HepG2 (cell line): ENCODE measurements around the gene MOV10L1. TPM values are rescaled to one million over a fixed set of nuclear protein-coding genes. Genes with fewer than 3 reads are reported as not detected.

ENCODE experiments used
- AHDC1 ChIP-seq: sonication (generic); formaldehyde crosslinking; IDR thresholded peaks from 2 replicates; pipeline ENCODE4 v1.5.1; 2020; ENCODE audit warnings: mild to moderate bottlenecking, missing genetic modification reagents, borderline replicate concordance
- BHLHE40 ChIP-seq: IDR thresholded peaks from 2 replicates; pipeline ENCODE4 v1.6.1; 2011; ENCODE audit warnings: low read length, improper control_type of control experiment
- FOXP4 ChIP-seq: sonication (generic); formaldehyde crosslinking; IDR thresholded peaks from 2 replicates; pipeline ENCODE4 v1.4.0; 2020; ENCODE audit warnings: missing genetic modification reagents
- HDAC1 ChIP-seq: sonication (generic); formaldehyde crosslinking; IDR thresholded peaks from 2 replicates; pipeline ENCODE4 v1.5.1; 2020; ENCODE audit warnings: mild to moderate bottlenecking, missing genetic modification reagents
- NR2F2 ChIP-seq: IDR thresholded peaks from 2 replicates; pipeline ENCODE4 v1.6.1; 2012; ENCODE audit warnings: low read depth, inconsistent platforms, borderline replicate concordance
- RARA ChIP-seq: IDR thresholded peaks from 2 replicates; pipeline ENCODE4 v1.6.1; 2016; ENCODE audit warnings: missing genetic modification reagents, missing compliant biosample characterization
- SNAPC2 ChIP-seq: sonication (generic); formaldehyde crosslinking; IDR thresholded peaks from 2 replicates; pipeline ENCODE4 v1.8.1; 2022; ENCODE audit warnings: mild to moderate bottlenecking, missing genetic modification reagents
- TCF7L2 ChIP-seq: IDR thresholded peaks from 2 replicates; pipeline ENCODE4 v1.6.1; 2011; ENCODE audit warnings: mild to moderate bottlenecking, low read depth, low read length, moderate library complexity
- ZBTB43 ChIP-seq: sonication (generic); formaldehyde crosslinking; conservative IDR thresholded peaks from 2 replicates; pipeline ENCODE4 v1.4.0; 2020; ENCODE audit warnings: missing genetic modification reagents
- ZMAT3 ChIP-seq: sonication (generic); formaldehyde crosslinking; conservative IDR thresholded peaks from 2 replicates; pipeline ENCODE4 v1.7.0; 2021; ENCODE audit warnings: missing genetic modification reagents
- ZNF331 ChIP-seq: sonication (generic); formaldehyde crosslinking; IDR thresholded peaks from 2 replicates; pipeline ENCODE4 v1.4.0; 2020; ENCODE audit warnings: missing genetic modification reagents
- ZNF704 ChIP-seq: sonication (generic); formaldehyde crosslinking; IDR thresholded peaks from 2 replicates; pipeline ENCODE4 v1.8.1; 2023; ENCODE audit warnings: mild to moderate bottlenecking, inconsistent platforms, moderate library complexity, missing genetic modification reagents, borderline replicate concordance
- ZNF770 ChIP-seq: sonication (generic); formaldehyde crosslinking; IDR thresholded peaks from 2 replicates; pipeline ENCODE4 v1.5.0; 2020; ENCODE audit warnings: mild to moderate bottlenecking, missing genetic modification reagents
- polyA plus RNA-seq, 8 experiments: library from polyadenylated mRNA; depleted of rRNA in 3 of 8; stranded (reverse) in 7 of 8; unstranded in 1 of 8; fragments of >200 nt; fragmentation: Illumina TruSeq in 4 of 8; extraction: Trizol in 4 of 8; gene quantifications; 2 replicates each; pipeline versions ENCODE4 v1.2.1 to v1.2.3, GENCODE V29; 2011 to 2016; ENCODE audit warnings: low read depth in 4 of 8, missing spikeins in 1 of 8, mixed read lengths in 1 of 8; ENCODE audit not compliant: insufficient read depth in 1 of 8
- total RNA-seq, 5 experiments: library from RNA; depleted of rRNA; stranded (reverse); fragments of >200 nt; fragmentation: Illumina TruSeq; extraction: Trizol; gene quantifications; 2 replicates each; pipeline ENCODE4 v1.2.3, GENCODE V29; 2016; ENCODE audit warnings: low read depth in 1 of 5

The MOV10L1 gene
- total and polyA plus RNA-seq, 2 of the 13 experiments (the other 11 are each of a cell fraction or from before 2014, with no cell fraction given), result 0.11 to 0.12 TPM

- peak; percentile 35; the same call in 1 of the 2 replicates for TF ChIP-seq AHDC1 (CRISPR knock-in tag)
- TF ChIP-seq BHLHE40, result 0 out of 2 replicates have a peak, but pooled peaks have one; percentile 7
- peak; percentile 58; the same call in 1 of the 2 replicates for TF ChIP-seq HDAC1 (CRISPR knock-in tag)
- TF ChIP-seq ZMAT3 (CRISPR knock-in tag), result no peak
- TF ChIP-seq ZNF770, result peak; percentile 71
- TF ChIP-seq ZNF704, result no peak
- peak; percentile 61 for TF ChIP-seq FOXP4 (CRISPR knock-in tag)
- no peak for TF ChIP-seq SNAPC2 (CRISPR knock-in tag)
- peak; percentile 46; the same call in 1 of the 2 replicates for TF ChIP-seq NR2F2
- no peak for TF ChIP-seq TCF7L2
- TF ChIP-seq ZBTB43 (CRISPR knock-in tag), result 0 out of 2 replicates have a peak, but pooled peaks have one; percentile 33
- peak; percentile 84 for TF ChIP-seq RARA (CRISPR knock-in tag)
- TF ChIP-seq ZNF331 (CRISPR knock-in tag), result 0 out of 2 replicates have a peak, but pooled peaks have one; percentile 30
Measured at GRCh38 chr22:50140615-50141014, 50.8 kb downstream of the MOV10L1 start (continued).
